HepG2 (cell line): Measurements from ENCODE around the gene CACNA1F. TPM values are rescaled to one million over a fixed set of nuclear protein-coding genes. Genes with fewer than 3 reads are reported as not detected.

ENCODE experiments used
- ATF7-NPFF ChIP-seq: sonication (generic); formaldehyde crosslinking; IDR thresholded peaks from 2 replicates; pipeline ENCODE4 v1.8.1; 2023; ENCODE audit warnings: mild to moderate bottlenecking, low read depth, missing genetic modification reagents, moderate library complexity
- ELF4 ChIP-seq: sonication (generic); formaldehyde crosslinking; IDR thresholded peaks from 2 replicates; pipeline ENCODE4 v1.5.0; 2020; ENCODE audit warnings: missing genetic modification reagents, mild to moderate bottlenecking, moderate library complexity, borderline replicate concordance
- HMG20A ChIP-seq: IDR thresholded peaks from 2 replicates; pipeline ENCODE4 v1.6.1; 2016; ENCODE audit warnings: borderline replicate concordance
- JUND ChIP-seq: sonication (generic); formaldehyde crosslinking; IDR thresholded peaks from 2 replicates; pipeline ENCODE4 v1.8.0; 2022; ENCODE audit warnings: mild to moderate bottlenecking, missing genetic modification reagents
- NCOA5 ChIP-seq: sonication (generic); formaldehyde crosslinking; IDR thresholded peaks from 2 replicates; pipeline ENCODE4 v1.4.0; 2020; ENCODE audit warnings: missing genetic modification reagents
- REST ChIP-seq, 2 experiments: IDR thresholded peaks; 2 replicates each; pipeline ENCODE4 v1.6.1; 2011 to 2012; ENCODE audit warnings: low read length in 2 of 2, borderline replicate concordance in 1 of 2, low read depth in 1 of 2, mild to moderate bottlenecking in 1 of 2, moderate library complexity in 1 of 2
- TRAFD1 ChIP-seq: sonication (generic); formaldehyde crosslinking; IDR thresholded peaks from 2 replicates; pipeline ENCODE4 v1.5.1; 2020; ENCODE audit warnings: missing genetic modification reagents, mild to moderate bottlenecking, borderline replicate concordance
- ZBTB4 ChIP-seq: sonication (generic); formaldehyde crosslinking; IDR thresholded peaks from 2 replicates; pipeline ENCODE4 v1.4.0; 2020; ENCODE audit warnings: missing genetic modification reagents, mild to moderate bottlenecking, borderline replicate concordance
- ZNF142 ChIP-seq: sonication (generic); formaldehyde crosslinking; IDR thresholded peaks from 2 replicates; pipeline ENCODE4 v1.4.0; 2020; ENCODE audit warnings: missing genetic modification reagents
- ZNF230 ChIP-seq: sonication (generic); formaldehyde crosslinking; IDR thresholded peaks from 2 replicates; pipeline ENCODE4 v1.4.0; 2020; ENCODE audit warnings: mild to moderate bottlenecking, missing genetic modification reagents
- ZNF468 ChIP-seq: sonication (generic); formaldehyde crosslinking; IDR thresholded peaks from 2 replicates; pipeline ENCODE4 v1.8.0; 2022; ENCODE audit warnings: mild to moderate bottlenecking, moderate library complexity, missing genetic modification reagents
- ZNF644 ChIP-seq: IDR thresholded peaks from 2 replicates; pipeline ENCODE4 v1.6.1; 2016; ENCODE audit warnings: low read depth
- ZSCAN25 ChIP-seq: sonication (generic); formaldehyde crosslinking; IDR thresholded peaks from 2 replicates; pipeline ENCODE4 v1.8.0; 2022; ENCODE audit warnings: mild to moderate bottlenecking, missing genetic modification reagents
- polyA plus RNA-seq, 8 experiments: library from polyadenylated mRNA; depleted of rRNA in 3 of 8; stranded (reverse) in 7 of 8; unstranded in 1 of 8; fragments of >200 nt; fragmentation: Illumina TruSeq in 4 of 8; extraction: Trizol in 4 of 8; gene quantifications; 2 replicates each; pipeline versions ENCODE4 v1.2.1 to v1.2.3, GENCODE V29; 2011 to 2016; ENCODE audit warnings: low read depth in 4 of 8, missing spikeins in 1 of 8, mixed read lengths in 1 of 8; ENCODE audit not compliant: insufficient read depth in 1 of 8
- total RNA-seq, 5 experiments: library from RNA; depleted of rRNA; stranded (reverse); fragments of >200 nt; fragmentation: Illumina TruSeq; extraction: Trizol; gene quantifications; 2 replicates each; pipeline ENCODE4 v1.2.3, GENCODE V29; 2016; ENCODE audit warnings: low read depth in 1 of 5

The CACNA1F gene
- total and polyA plus RNA-seq, 2 of the 13 experiments (the other 11 are each of a cell fraction or from before 2014, with no cell fraction given), result 0.03 TPM; not detected in 1

GRCh38 chrX:49199906-49200771, 33.0 kb downstream of the CACNA1F start, which contains the start of gene SYP (continued):
- TF ChIP-seq ZBTB4 (CRISPR knock-in tag) (no peak), NCOA5 (CRISPR knock-in tag) (no peak), ATF7-NPFF (CRISPR knock-in tag) (peak; percentile 87), REST (IDR thresholded peaks at IDR 0.05; ENCODE audit: borderline replicate concordance in 1 of 2, low read depth in 1 of 2, low read length in 2 of 2) (peak in 1 of 2 experiments; percentile 97; a peak in 2 of 4 replicates), ZNF142 (CRISPR knock-in tag) (peak; percentile 66), ZNF230 (no peak), TRAFD1 (no peak), ZNF468 (CRISPR knock-in tag) (no peak), JUND (CRISPR knock-in tag) (peak; percentile 32; the same call in 1 of the 2 replicates), ZSCAN25 (CRISPR knock-in tag) (peak; percentile 71; the same call in 1 of the 2 replicates), ZNF644 (CRISPR knock-in tag) (no peak), ELF4 (no peak), HMG20A (CRISPR knock-in tag) (0 out of 2 replicates have a peak, but pooled peaks have one; percentile 17)
